WTC11 (cell line): Measurements from ENCODE around the gene DNPEP.

ENCODE experiments used
- CREM ChIP-seq: sonication (generic); formaldehyde crosslinking; IDR thresholded peaks from 2 replicates; pipeline ENCODE4 v1.8.1; 2022; ENCODE audit warnings: mild to moderate bottlenecking, missing genetic modification reagents, moderate library complexity
- KAT7 ChIP-seq: sonication (generic); formaldehyde crosslinking; IDR thresholded peaks from 2 replicates; pipeline ENCODE4 v1.8.1; 2023; ENCODE audit warnings: missing genetic modification reagents, mild to moderate bottlenecking, borderline replicate concordance
- NFYB ChIP-seq: sonication (generic); formaldehyde crosslinking; conservative IDR thresholded peaks from 2 replicates; pipeline ENCODE4 v1.8.0; 2022; ENCODE audit warnings: low read depth, missing genetic modification reagents
- TEAD4 ChIP-seq: sonication (generic); formaldehyde crosslinking; IDR thresholded peaks from 2 replicates; pipeline ENCODE4 v1.8.0; 2022; ENCODE audit warnings: mild to moderate bottlenecking, missing genetic modification reagents
- ZNF232 ChIP-seq: sonication (generic); formaldehyde crosslinking; IDR thresholded peaks from 2 replicates; pipeline ENCODE4 v1.8.0; 2022; ENCODE audit warnings: mild to moderate bottlenecking, missing genetic modification reagents
- TF ChIP-seq, protein P1 (sequence below): sonication (generic); formaldehyde crosslinking; IDR thresholded peaks from 2 replicates; pipeline ENCODE4 v1.8.0; 2023; ENCODE audit warnings: missing genetic modification reagents, mild to moderate bottlenecking, borderline replicate concordance
- TF ChIP-seq, protein P2 (sequence below): fragments of 200-600 bp; IDR thresholded peaks from 2 replicates; pipeline ENCODE4 v1.8.0; 2022; ENCODE audit warnings: antibody characterized with exemption
- TF ChIP-seq, protein P3 (sequence below): sonication (generic); formaldehyde crosslinking; IDR thresholded peaks from 2 replicates; pipeline ENCODE4 v1.8.1; 2023; ENCODE audit warnings: mild to moderate bottlenecking, missing genetic modification reagents, borderline replicate concordance

GRCh38 chr2:219362072-219362471 is 25.6 kb downstream of the DNPEP start:
- TF ChIP-seq, protein P1, sequence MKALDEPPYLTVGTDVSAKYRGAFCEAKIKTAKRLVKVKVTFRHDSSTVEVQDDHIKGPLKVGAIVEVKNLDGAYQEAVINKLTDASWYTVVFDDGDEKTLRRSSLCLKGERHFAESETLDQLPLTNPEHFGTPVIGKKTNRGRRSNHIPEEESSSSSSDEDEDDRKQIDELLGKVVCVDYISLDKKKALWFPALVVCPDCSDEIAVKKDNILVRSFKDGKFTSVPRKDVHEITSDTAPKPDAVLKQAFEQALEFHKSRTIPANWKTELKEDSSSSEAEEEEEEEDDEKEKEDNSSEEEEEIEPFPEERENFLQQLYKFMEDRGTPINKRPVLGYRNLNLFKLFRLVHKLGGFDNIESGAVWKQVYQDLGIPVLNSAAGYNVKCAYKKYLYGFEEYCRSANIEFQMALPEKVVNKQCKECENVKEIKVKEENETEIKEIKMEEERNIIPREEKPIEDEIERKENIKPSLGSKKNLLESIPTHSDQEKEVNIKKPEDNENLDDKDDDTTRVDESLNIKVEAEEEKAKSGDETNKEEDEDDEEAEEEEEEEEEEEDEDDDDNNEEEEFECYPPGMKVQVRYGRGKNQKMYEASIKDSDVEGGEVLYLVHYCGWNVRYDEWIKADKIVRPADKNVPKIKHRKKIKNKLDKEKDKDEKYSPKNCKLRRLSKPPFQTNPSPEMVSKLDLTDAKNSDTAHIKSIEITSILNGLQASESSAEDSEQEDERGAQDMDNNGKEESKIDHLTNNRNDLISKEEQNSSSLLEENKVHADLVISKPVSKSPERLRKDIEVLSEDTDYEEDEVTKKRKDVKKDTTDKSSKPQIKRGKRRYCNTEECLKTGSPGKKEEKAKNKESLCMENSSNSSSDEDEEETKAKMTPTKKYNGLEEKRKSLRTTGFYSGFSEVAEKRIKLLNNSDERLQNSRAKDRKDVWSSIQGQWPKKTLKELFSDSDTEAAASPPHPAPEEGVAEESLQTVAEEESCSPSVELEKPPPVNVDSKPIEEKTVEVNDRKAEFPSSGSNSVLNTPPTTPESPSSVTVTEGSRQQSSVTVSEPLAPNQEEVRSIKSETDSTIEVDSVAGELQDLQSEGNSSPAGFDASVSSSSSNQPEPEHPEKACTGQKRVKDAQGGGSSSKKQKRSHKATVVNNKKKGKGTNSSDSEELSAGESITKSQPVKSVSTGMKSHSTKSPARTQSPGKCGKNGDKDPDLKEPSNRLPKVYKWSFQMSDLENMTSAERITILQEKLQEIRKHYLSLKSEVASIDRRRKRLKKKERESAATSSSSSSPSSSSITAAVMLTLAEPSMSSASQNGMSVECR (CRISPR knock-in tag): no peak
- TF ChIP-seq, protein P2, sequence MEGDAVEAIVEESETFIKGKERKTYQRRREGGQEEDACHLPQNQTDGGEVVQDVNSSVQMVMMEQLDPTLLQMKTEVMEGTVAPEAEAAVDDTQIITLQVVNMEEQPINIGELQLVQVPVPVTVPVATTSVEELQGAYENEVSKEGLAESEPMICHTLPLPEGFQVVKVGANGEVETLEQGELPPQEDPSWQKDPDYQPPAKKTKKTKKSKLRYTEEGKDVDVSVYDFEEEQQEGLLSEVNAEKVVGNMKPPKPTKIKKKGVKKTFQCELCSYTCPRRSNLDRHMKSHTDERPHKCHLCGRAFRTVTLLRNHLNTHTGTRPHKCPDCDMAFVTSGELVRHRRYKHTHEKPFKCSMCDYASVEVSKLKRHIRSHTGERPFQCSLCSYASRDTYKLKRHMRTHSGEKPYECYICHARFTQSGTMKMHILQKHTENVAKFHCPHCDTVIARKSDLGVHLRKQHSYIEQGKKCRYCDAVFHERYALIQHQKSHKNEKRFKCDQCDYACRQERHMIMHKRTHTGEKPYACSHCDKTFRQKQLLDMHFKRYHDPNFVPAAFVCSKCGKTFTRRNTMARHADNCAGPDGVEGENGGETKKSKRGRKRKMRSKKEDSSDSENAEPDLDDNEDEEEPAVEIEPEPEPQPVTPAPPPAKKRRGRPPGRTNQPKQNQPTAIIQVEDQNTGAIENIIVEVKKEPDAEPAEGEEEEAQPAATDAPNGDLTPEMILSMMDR: no peak
- TF ChIP-seq ZNF232 (CRISPR knock-in tag) (no peak), TEAD4 (CRISPR knock-in tag) (no peak), KAT7 (CRISPR knock-in tag) (no peak), NFYB (no peak), CREM (no peak)
- TF ChIP-seq, protein P3, sequence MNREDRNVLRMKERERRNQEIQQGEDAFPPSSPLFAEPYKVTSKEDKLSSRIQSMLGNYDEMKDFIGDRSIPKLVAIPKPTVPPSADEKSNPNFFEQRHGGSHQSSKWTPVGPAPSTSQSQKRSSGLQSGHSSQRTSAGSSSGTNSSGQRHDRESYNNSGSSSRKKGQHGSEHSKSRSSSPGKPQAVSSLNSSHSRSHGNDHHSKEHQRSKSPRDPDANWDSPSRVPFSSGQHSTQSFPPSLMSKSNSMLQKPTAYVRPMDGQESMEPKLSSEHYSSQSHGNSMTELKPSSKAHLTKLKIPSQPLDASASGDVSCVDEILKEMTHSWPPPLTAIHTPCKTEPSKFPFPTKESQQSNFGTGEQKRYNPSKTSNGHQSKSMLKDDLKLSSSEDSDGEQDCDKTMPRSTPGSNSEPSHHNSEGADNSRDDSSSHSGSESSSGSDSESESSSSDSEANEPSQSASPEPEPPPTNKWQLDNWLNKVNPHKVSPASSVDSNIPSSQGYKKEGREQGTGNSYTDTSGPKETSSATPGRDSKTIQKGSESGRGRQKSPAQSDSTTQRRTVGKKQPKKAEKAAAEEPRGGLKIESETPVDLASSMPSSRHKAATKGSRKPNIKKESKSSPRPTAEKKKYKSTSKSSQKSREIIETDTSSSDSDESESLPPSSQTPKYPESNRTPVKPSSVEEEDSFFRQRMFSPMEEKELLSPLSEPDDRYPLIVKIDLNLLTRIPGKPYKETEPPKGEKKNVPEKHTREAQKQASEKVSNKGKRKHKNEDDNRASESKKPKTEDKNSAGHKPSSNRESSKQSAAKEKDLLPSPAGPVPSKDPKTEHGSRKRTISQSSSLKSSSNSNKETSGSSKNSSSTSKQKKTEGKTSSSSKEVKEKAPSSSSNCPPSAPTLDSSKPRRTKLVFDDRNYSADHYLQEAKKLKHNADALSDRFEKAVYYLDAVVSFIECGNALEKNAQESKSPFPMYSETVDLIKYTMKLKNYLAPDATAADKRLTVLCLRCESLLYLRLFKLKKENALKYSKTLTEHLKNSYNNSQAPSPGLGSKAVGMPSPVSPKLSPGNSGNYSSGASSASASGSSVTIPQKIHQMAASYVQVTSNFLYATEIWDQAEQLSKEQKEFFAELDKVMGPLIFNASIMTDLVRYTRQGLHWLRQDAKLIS: no peak
